Colon (tissue), 2 donors: Measurements from ENCODE around the gene DNAJC30.

Experiments used
- FAIRE-seq: peaks from 2 replicates; lab custom pipeline; 2012; peaks lifted over from hg19 to GRCh38; lab: Jason Lieb, UNC
- donor health status: control.
- donor health status: control.

Gene DNAJC30

GRCh38 chr7:73646785-73647724, 36.2 kb downstream of the DNAJC30 start:
- FAIRE-seq: no peak

- no peak for FAIRE-seq
Observed at GRCh38 chr7:73645643-73646174, 37.5 kb downstream of the DNAJC30 start.

- FAIRE-seq: no peak
Observed at GRCh38 chr7:73644688-73645286, 38.5 kb downstream of the DNAJC30 start.

- no peak for FAIRE-seq
Observed at GRCh38 chr7:73642834-73643233, 40.4 kb downstream of the DNAJC30 start.

GRCh38 chr7:73638911-73639310, 44.3 kb downstream of the DNAJC30 start:
- FAIRE-seq: no peak

GRCh38 chr7:73635428-73636200, 47.6 kb downstream of the DNAJC30 start:
- FAIRE-seq: no peak

GRCh38 chr7:73633844-73634243, 49.4 kb downstream of the DNAJC30 start:
- FAIRE-seq: no peak

GRCh38 chr7:73633323-73633722, 49.9 kb downstream of the DNAJC30 start:
- FAIRE-seq: no peak

- no peak for FAIRE-seq
Observed at GRCh38 chr7:73631558-73631957, 51.7 kb downstream of the DNAJC30 start.
